ENCODE results near the gene JAK3.

DNA sequence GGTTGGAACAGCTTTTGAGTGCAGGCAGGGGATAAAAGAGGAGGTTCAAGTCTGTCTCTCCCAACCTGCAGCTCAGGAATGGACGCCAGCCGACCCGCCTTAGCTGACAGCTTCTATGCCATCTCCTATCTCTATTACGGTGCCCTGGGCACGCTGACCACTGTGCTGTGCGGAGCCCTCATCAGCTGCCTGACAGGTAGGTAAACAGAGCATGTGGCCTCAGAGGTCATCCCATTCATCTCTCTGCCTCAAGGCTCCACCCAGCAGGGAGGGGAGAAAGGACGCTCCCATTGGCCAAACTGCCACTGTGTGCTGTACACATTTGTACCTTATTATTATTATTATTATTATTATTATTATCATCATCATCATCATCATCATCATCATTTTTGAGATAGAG lies 40.5 kb upstream of the JAK3 start:
- TF ChIP-seq POLR2A (IDR thresholded peaks at IDR 0.05; ENCODE audit: low read depth, low read length) (no peak), POLR2AphosphoS5 (IDR thresholded peaks at IDR 0.05; ENCODE audit: low read depth, low read length) (no peak), SPI1 (IDR thresholded peaks at IDR 0.05; ENCODE audit: low read depth, low read length) (no peak), TAF1 (IDR thresholded peaks at IDR 0.05; ENCODE audit: low read depth, low read length) (no peak)

All from GM12891 (cell line).